Measurements from ENCODE around the gene MAMDC2.

The MAMDC2 gene

DNA sequence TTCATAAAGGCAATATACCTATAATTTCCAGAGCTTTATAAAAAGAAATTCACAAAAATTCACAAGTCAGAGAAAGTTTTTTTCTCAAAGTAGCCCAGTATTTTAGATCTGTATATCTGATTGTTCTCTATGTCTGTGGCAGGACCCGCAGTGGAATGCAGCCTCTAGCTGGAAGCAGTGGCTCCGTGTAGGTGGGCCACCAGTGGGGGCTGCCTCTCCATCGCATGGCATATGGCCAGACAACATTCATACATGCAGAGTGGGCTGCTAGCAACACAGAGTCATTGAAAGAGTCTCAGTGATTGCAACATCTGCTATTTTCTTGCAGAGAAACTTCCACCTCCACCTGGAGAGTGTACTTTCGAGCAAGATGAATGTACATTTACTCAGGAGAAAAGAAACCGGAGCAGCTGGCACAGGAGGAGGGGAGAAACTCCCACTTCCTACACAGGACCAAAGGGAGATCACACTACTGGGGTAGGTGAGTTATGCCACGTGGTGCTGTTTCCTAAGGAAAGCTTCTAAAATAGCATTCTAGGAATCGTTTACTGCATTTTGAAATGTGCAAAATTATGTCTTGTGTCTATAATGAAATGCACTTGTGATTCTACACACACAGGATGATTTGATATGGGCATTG lies 126.6 kb downstream of the MAMDC2 start:
- no peak for DNase-seq (ENCODE audit: low spot score)
- no peak overlapping the region for H3K4me3 ChIP-seq (ENCODE audit: low read length in 2 of 2)

DNA sequence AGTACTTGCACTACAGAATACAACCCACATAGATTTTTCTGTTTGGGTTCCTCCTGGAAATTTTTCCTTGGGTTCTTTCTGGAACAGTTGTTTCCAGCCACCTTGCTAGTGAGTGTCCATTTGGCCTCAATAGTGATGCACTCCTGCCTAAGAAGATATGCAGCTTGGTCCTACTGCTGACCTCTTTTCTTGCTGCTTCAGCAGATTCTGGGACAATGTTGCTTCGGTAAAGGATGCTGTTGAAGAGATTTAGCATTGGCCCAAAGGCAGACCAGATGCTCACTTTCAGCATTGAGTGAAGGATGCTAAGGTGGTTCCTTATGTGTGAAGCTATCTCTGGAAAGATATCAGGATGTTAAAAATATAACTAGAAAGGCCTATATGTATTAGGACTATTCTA lies 128.9 kb downstream of the MAMDC2 start:
- Histone ChIP-seq H4K8ac (ENCODE audit: low read depth, low read length) (no peak overlapping the region), H3K14ac (ENCODE audit: low read length) (no peak overlapping the region), H2AK5ac (ENCODE audit: low read depth, low read length) (no peak overlapping the region), H3K4ac (ENCODE audit: low read length) (no peak overlapping the region), H3K36me3 (replicated peaks in 1 of 2; ENCODE audit: control insufficient read depth in 2 of 2, insufficient read depth in 2 of 2, low read length in 2 of 2) (no peaks in the 10 kb centered on the region), H3K4me2 (ENCODE audit: insufficient read depth, low read length, poor library complexity, severe bottlenecking) (no peak overlapping the region), H3K4me3 (ENCODE audit: low read length in 2 of 2) (no peak overlapping the region), H2BK120ac (ENCODE audit: low read depth, low read length) (no peak overlapping the region), H2BK15ac (ENCODE audit: low read length) (no peak overlapping the region), H3K27me3 (ENCODE audit: control insufficient read depth in 3 of 3, insufficient read depth in 3 of 3, low read depth in 1 of 3, low read length in 3 of 3) (no peaks in the 10 kb centered on the region), H4K91ac (ENCODE audit: low read depth, low read length, poor library complexity) (no peak overlapping the region), H3K27ac (replicated peaks; ENCODE audit: low read length) (no peak overlapping the region), H3K9ac (ENCODE audit: low read depth, low read length, poor library complexity) (no peak overlapping the region), H3K9me3 (replicated peaks in 1 of 2; ENCODE audit: control insufficient read depth in 2 of 2, insufficient read depth in 1 of 2, low read depth in 1 of 2, low read length in 2 of 2) (no peaks in the 10 kb centered on the region), H2BK12ac (ENCODE audit: low read length) (no peak overlapping the region), H3K4me1 (ENCODE audit: control insufficient read depth in 2 of 2, insufficient read depth in 1 of 2, low read depth in 1 of 2, low read length in 2 of 2) (no peaks in the 10 kb centered on the region), H2BK5ac (ENCODE audit: low read length) (no peak overlapping the region), H3K79me1 (ENCODE audit: low read depth, low read length) (no peaks in the 10 kb centered on the region), H3K23ac (ENCODE audit: low read depth, low read length, poor library complexity) (no peak overlapping the region), H2AFZ (ENCODE audit: low read length) (no peak overlapping the region), H3K18ac (ENCODE audit: low read length) (no peak overlapping the region)
- WGBS, 2 donors (ENCODE audit: extremely low coverage in 2 of 2, insufficient read length in 2 of 2, insufficient replicate concordance in 1 of 2) = no CpG with 5 or more reads among the region's 1 CpG
- DNase-seq (ENCODE audit: low spot score) = no peak

More for the DNA sequence above, 126.6 kb downstream of the MAMDC2 start:
- H3K79me1 ChIP-seq (ENCODE audit: low read depth, low read length) = no peaks in the 10 kb centered on the region
- no peak overlapping the region for H2AFZ ChIP-seq (ENCODE audit: low read length)
- H4K91ac ChIP-seq (ENCODE audit: low read depth, low read length, poor library complexity) = no peak overlapping the region
- H3K27ac ChIP-seq (replicated peaks; ENCODE audit: low read length) = no peak overlapping the region
- no peak overlapping the region for H2AK5ac ChIP-seq (ENCODE audit: low read depth, low read length)
- no peak overlapping the region for H4K8ac ChIP-seq (ENCODE audit: low read depth, low read length)
- H3K23ac ChIP-seq (ENCODE audit: low read depth, low read length, poor library complexity) = no peak overlapping the region
- no CpG with 5 or more reads among the region's 7 CpGs for WGBS, 2 donors (ENCODE audit: extremely low coverage in 2 of 2, insufficient read length in 2 of 2, insufficient replicate concordance in 1 of 2)
- no peaks in the 10 kb centered on the region for H3K27me3 ChIP-seq (ENCODE audit: control insufficient read depth in 3 of 3, insufficient read depth in 3 of 3, low read depth in 1 of 3, low read length in 3 of 3)
- H3K36me3 ChIP-seq (replicated peaks in 1 of 2; ENCODE audit: control insufficient read depth in 2 of 2, insufficient read depth in 2 of 2, low read length in 2 of 2) = no peaks in the 10 kb centered on the region
- H2BK15ac ChIP-seq (ENCODE audit: low read length) = no peak overlapping the region
- H3K4me2 ChIP-seq (ENCODE audit: insufficient read depth, low read length, poor library complexity, severe bottlenecking) = no peak overlapping the region
- H3K4ac ChIP-seq (ENCODE audit: low read length) = no peak overlapping the region
- H2BK12ac ChIP-seq (ENCODE audit: low read length) = no peak overlapping the region
- H3K18ac ChIP-seq (ENCODE audit: low read length) = peak overlapping the region; percentile 32
- H3K14ac ChIP-seq (ENCODE audit: low read length) = no peak overlapping the region
- H2BK5ac ChIP-seq (ENCODE audit: low read length) = no peak overlapping the region
- H3K9me3 ChIP-seq (replicated peaks in 1 of 2; ENCODE audit: control insufficient read depth in 2 of 2, insufficient read depth in 1 of 2, low read depth in 1 of 2, low read length in 2 of 2) = no peaks in the 10 kb centered on the region
- H3K4me1 ChIP-seq (ENCODE audit: control insufficient read depth in 2 of 2, insufficient read depth in 1 of 2, low read depth in 1 of 2, low read length in 2 of 2) = peaks cover 0 to 4% of the 10 kb centered on the region in 2 donors
- no peak overlapping the region for H3K9ac ChIP-seq (ENCODE audit: low read depth, low read length, poor library complexity)
- H2BK120ac ChIP-seq (ENCODE audit: low read depth, low read length) = no peak overlapping the region

DNA sequence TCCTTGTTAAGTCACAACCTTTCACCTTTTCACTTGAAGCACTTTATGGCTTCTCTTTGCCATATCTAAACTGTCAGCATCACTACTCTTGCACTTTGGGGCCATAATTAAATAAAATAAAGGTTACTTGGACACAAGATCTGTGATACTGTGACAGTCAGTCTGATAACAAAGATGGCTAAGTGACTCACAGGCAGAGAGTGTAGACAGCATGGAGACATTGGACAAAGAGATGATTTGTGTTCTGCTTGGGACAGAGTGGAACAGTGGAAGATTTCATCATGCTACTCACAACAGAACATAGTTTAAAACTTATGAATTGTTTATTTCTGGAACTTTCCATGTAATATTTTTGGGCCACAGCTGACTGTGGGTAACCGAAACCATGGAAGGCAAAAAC lies 133.5 kb downstream of the MAMDC2 start:
- H2BK120ac ChIP-seq (ENCODE audit: low read depth, low read length) = no peak overlapping the region
- no CpG with 5 or more reads among the region's 1 CpG for WGBS, 2 donors (ENCODE audit: extremely low coverage in 2 of 2, insufficient read length in 2 of 2, insufficient replicate concordance in 1 of 2)
- H3K9me3 ChIP-seq (replicated peaks in 1 of 2; ENCODE audit: control insufficient read depth in 2 of 2, insufficient read depth in 1 of 2, low read depth in 1 of 2, low read length in 2 of 2) = no peaks in the 10 kb centered on the region
- H3K79me1 ChIP-seq (ENCODE audit: low read depth, low read length) = no peaks in the 10 kb centered on the region
- H2BK5ac ChIP-seq (ENCODE audit: low read length) = no peak overlapping the region
- no peak overlapping the region for H3K23ac ChIP-seq (ENCODE audit: low read depth, low read length, poor library complexity)
- H2AK5ac ChIP-seq (ENCODE audit: low read depth, low read length) = no peak overlapping the region
- no peak overlapping the region for H3K9ac ChIP-seq (ENCODE audit: low read depth, low read length, poor library complexity)
- H3K18ac ChIP-seq (ENCODE audit: low read length) = no peak overlapping the region
- H3K4ac ChIP-seq (ENCODE audit: low read length) = no peak overlapping the region
- no peaks in the 10 kb centered on the region for H3K27me3 ChIP-seq (ENCODE audit: control insufficient read depth in 3 of 3, insufficient read depth in 3 of 3, low read depth in 1 of 3, low read length in 3 of 3)
- H3K27ac ChIP-seq (replicated peaks; ENCODE audit: low read length) = no peak overlapping the region
- H3K4me2 ChIP-seq (ENCODE audit: insufficient read depth, low read length, poor library complexity, severe bottlenecking) = no peak overlapping the region
- no peaks in the 10 kb centered on the region for H3K4me1 ChIP-seq (ENCODE audit: control insufficient read depth in 2 of 2, insufficient read depth in 1 of 2, low read depth in 1 of 2, low read length in 2 of 2)
- H3K4me3 ChIP-seq (ENCODE audit: low read length in 2 of 2) = no peak overlapping the region
- no peak overlapping the region for H2AFZ ChIP-seq (ENCODE audit: low read length)
- peaks cover 0 to 4% of the 10 kb centered on the region in 2 donors for H3K36me3 ChIP-seq (replicated peaks in 1 of 2; ENCODE audit: control insufficient read depth in 2 of 2, insufficient read depth in 2 of 2, low read length in 2 of 2)
- H3K14ac ChIP-seq (ENCODE audit: low read length) = no peak overlapping the region
- no peak overlapping the region for H4K8ac ChIP-seq (ENCODE audit: low read depth, low read length)
- H2BK12ac ChIP-seq (ENCODE audit: low read length) = no peak overlapping the region
- H2BK15ac ChIP-seq (ENCODE audit: low read length) = no peak overlapping the region
- no peak overlapping the region for H4K91ac ChIP-seq (ENCODE audit: low read depth, low read length, poor library complexity)
- no peak for DNase-seq (ENCODE audit: low spot score)

DNA sequence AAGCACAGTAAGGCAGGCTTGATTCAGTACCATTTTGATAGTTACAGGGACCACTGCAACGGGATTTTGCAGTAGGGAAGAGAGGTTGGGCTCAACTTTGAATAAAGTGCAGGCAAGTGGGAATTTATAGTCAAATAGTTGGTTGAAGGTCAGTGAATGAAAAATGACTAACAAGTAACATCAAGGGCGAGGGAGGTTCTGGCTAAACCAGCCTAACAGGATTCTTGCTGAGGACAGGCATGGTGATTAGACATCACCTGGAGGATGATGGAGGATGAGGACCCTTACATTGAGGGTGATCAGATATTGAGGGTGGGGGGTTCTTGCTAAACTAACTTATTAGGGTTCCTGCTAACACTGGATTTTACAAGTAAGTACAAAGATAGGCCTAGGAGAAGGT lies 149.1 kb downstream of the MAMDC2 start:
- no peaks in the 10 kb centered on the region for H3K9me3 ChIP-seq (replicated peaks in 1 of 2; ENCODE audit: control insufficient read depth in 2 of 2, insufficient read depth in 1 of 2, low read depth in 1 of 2, low read length in 2 of 2)

More for the DNA sequence above, 149.1 kb downstream of the MAMDC2 start:
- WGBS, 2 donors (ENCODE audit: extremely low coverage in 2 of 2, insufficient read length in 2 of 2, insufficient replicate concordance in 1 of 2) = no CpG with 5 or more reads among the region's 2 CpGs
- Histone ChIP-seq H3K18ac (ENCODE audit: low read length) (no peak overlapping the region), H3K27ac (replicated peaks; ENCODE audit: low read length) (no peak overlapping the region), H3K4ac (ENCODE audit: low read length) (no peak overlapping the region), H2BK12ac (ENCODE audit: low read length) (no peak overlapping the region), H3K14ac (ENCODE audit: low read length) (no peak overlapping the region), H2AK5ac (ENCODE audit: low read depth, low read length) (no peak overlapping the region), H3K36me3 (replicated peaks in 1 of 2; ENCODE audit: control insufficient read depth in 2 of 2, insufficient read depth in 2 of 2, low read length in 2 of 2) (peaks cover 0 to 3% of the 10 kb centered on the region in 2 donors), H3K4me1 (ENCODE audit: control insufficient read depth in 2 of 2, insufficient read depth in 1 of 2, low read depth in 1 of 2, low read length in 2 of 2) (no peaks in the 10 kb centered on the region), H4K91ac (ENCODE audit: low read depth, low read length, poor library complexity) (no peak overlapping the region), H2AFZ (ENCODE audit: low read length) (no peak overlapping the region), H3K4me2 (ENCODE audit: insufficient read depth, low read length, poor library complexity, severe bottlenecking) (no peak overlapping the region), H3K9ac (ENCODE audit: low read depth, low read length, poor library complexity) (no peak overlapping the region), H2BK120ac (ENCODE audit: low read depth, low read length) (no peak overlapping the region), H3K23ac (ENCODE audit: low read depth, low read length, poor library complexity) (no peak overlapping the region), H2BK5ac (ENCODE audit: low read length) (no peak overlapping the region), H3K27me3 (ENCODE audit: control insufficient read depth in 3 of 3, insufficient read depth in 3 of 3, low read depth in 1 of 3, low read length in 3 of 3) (no peaks in the 10 kb centered on the region), H3K79me1 (ENCODE audit: low read depth, low read length) (no peaks in the 10 kb centered on the region), H2BK15ac (ENCODE audit: low read length) (no peak overlapping the region), H3K4me3 (ENCODE audit: low read length in 2 of 2) (no peak overlapping the region), H4K8ac (ENCODE audit: low read depth, low read length) (no peak overlapping the region)
- no peak for DNase-seq (ENCODE audit: low spot score)
